C1 segment of cervical spinal cord (tissue), 14 donors: ENCODE data around the gene ATP5F1C.
A peak's percentile ranks its signal among the peaks of the same experiment; 100 is the strongest.
"Not testable (repeated sequence)": the region's sequence is repeated elsewhere in the genome, so short reads cannot be mapped to it uniquely, and the experiment has no call there.

Experiments
- DNase-seq, 14 donors: peaks; one replicate each; lab custom pipeline; 2025; lab: John Stamatoyannopoulos, UW

Gene ATP5F1C

GRCh38 chr10:7787857-7788638, at the start of gene ATP5F1C, which contains the start of gene KIN:
TSS of gene ATP5F1C (plus strand) at chr10:7788177. CDS start at chr10:7788208, 31 bp downstream.
TSS of gene KIN (minus strand) at chr10:7787993. CDS start at chr10:7787933, 60 bp downstream.
- peak; percentile 31 to 97 (median 95) for DNase-seq

DNA sequence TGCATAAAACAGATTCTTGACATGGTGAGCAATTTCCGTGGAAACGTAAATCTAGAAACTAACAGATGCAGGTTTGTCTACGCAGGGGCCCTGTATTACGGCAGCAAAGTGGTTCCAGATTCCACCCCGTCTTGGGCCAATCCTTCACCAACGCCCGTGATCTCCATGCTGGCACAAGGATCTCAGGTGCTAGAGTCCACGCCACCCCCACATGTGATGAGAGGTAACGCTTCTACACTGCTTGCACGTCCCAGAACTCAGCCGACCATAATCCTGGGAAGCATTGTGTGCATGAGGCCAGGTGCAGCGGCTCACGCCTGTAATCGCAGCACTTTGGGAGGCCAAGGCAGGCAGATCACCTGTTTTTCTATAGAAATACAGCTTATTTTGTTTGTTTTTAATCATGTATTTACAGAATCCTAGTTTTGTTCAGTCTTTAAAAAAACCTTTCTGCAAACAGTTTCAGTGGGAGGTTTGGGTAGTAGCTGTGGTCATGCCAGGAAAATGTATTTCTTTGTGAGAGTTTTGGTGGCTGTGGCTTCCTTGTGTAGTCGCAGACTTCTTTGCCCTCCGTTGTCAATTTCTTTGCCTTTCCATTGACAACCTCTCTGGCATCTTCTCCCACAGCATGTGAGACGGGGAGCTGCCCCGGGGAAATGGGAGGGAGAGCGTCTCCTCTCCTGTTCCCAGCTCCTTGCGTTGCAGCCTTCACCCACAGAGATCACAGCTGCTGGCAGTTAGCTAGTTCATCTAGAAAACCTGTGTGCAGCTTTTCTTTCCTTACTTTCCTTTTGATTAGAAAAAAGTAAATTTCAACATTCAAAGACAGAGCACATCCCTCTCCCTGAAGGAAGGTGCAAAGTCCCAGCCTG, 49.2 kb upstream of the ATP5F1C start:
- DNase-seq, result no peak

DNA sequence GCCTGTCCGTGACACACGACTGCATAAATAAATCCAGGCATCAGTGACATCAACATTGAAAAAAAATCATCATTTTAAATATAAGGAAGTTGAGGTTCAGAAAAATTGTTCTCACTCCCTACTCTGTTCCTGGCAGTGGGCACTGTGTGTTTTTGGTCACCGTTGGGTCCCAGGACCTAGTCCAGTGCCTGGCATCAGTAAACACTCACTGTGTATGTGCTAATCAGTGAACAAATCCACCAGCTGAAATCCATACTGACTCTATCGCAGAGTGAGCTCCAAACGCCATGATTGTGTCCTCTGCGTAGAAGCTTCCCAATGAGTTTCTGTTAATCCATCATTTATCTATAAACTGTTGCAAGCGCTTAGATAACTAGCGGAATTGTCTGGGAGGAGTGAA, 43.7 kb upstream of the ATP5F1C start:
- no peak for DNase-seq

DNA sequence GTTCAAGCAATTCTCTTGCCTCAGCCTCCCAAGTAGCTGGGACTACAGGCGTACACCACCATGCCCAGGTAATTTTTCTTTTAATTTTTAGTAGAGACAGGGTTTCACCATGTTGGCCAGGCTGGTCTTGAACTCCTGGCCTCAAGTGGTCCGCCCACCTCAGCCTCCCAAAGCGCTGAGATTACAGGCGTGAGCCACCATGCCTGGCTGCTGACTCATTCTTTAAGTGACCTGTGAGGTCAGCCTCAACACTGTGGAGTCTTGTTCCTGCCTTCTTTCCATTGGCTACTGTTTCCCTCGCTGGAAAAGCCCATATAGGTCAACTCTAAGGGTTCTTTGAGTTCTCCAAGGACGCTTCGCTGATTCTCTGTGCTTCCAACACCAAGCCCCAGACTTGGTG, 39.3 kb upstream of the ATP5F1C start:
- DNase-seq, result not testable (repeated sequence)

DNA sequence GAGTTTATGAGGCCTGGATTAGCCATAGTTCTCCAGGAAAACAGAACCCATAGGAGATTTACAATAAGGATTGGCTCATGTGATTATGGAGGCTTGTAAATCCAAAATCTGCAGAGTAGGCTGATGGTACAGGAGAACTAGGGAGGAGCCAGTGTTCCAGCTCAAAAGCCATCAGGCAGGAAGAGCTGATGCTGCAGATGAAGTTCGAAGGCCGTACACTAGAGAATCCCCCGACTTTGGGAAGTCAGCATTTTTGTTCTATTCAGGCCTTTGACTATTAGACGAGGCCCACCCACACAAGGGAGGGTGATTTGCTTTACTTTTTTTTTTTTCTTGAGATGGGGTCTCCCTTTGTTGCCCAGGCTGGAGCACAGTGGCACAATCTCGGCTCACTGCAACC, 37.8 kb upstream of the ATP5F1C start:
- DNase-seq, result no peak

DNA sequence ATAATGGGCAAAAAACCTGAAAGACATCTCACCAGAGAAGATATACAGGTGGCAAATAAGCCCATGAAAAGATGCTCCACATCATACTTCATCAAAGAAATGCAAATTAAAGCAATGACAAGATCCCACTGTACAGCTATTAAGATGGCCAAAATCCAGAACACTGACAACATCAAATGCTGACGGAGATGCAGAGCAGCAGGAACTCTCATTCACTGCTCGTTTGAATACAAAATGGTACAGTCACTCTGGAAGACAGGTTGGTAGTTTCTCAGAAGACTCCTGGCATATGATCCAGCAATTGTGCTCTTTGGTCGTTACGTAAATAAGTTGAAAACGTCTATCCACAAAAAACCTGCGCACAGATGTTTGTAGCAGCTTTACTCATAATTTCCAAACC, 35.7 kb upstream of the ATP5F1C start:
- DNase-seq, result no peak

DNA sequence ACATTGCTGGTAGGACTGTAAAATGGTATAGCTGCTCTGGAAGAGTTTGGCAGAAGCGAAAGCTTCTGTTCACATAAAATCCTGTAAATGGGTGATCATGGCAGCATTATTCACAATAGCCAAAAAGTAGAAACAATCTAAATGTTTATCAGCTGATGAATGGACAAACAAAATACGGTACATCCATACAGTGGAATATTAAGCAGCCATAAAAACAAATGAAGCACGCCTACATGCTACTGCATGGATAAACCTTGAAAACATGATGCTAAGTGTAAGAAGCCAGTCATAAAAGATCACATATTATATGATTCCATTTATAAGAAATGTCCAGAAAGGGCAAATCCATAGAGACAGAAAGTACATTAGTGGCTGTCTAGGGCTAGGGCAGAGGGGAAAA, 32.9 kb upstream of the ATP5F1C start:
- DNase-seq, result no peak

- peak in 1 of 14 donors; percentile 4 for DNase-seq
Observed at GRCh38 chr10:7756360-7756992, 31.5 kb upstream of the ATP5F1C start.

GRCh38 chr10:7763929-7764328, 24.0 kb upstream of the ATP5F1C start:
- no peak for DNase-seq

DNA sequence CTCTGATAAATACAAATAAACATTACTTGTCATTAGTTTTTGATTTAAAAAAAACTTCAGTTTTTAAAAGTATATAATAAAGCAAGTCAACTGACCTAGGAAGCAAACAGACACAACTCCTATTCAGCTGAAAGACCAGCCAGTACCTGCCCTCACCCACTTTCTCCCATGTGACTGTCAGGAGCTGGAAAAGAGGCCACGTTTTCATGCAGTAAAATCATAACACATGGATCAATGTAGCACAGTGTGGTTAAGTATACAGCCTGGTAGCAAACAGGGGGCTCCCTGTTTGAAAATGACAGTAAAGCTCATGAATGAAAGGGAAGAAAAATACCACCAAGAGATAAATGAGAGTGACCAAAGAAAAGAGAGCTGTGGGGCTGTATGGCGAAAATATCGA, 21.7 kb upstream of the ATP5F1C start:
- no peak for DNase-seq

GRCh38 chr10:7767209-7767608, 20.8 kb upstream of the ATP5F1C start:
- DNase-seq, result no peak

- DNase-seq, result no peak
Observed at GRCh38 chr10:7768417-7768816, 19.6 kb upstream of the ATP5F1C start.

- DNase-seq, result peak in 2 of 14 donors; percentile 15 to 81
Observed at GRCh38 chr10:7773845-7774801, 13.9 kb upstream of the ATP5F1C start.

DNA sequence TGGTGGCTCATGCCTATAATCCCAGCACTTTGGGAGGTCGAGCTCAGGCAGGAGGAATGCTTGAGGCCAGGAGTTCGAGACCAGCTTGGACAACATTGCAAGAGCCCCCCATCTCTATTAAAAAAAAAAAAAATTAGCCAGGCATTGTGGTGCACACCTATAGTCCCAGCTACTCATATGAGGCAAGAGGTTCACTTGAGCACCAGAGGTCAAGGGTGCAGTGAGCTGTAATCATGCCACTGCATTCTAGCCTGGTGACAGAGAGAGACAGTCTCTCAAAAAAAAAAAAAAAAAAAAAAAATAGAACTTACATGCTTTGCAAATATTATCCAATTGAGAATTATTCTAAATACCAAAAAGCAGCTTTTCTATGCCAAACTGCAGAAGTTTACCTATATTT, 11.2 kb upstream of the ATP5F1C start:
- no peak for DNase-seq

DNA sequence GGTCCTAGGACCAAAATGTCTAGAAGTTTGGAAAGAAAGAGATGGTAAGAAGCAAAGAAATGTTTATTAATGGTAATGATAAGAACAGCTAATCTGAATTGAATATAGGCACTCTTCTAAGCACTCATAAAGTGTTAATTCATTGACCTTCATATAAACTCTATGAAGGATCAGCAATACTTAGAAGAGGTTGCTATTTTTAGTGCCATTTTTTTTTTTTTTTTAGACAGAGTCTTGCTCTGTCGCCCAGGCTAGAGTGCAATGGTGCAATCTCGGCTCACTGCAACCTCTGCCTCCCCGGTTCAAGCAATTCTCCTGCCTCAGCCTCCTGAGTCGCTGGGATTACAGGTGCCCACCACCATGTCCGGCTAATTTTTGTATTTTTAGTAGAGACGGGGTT, 5.8 kb upstream of the ATP5F1C start:
- DNase-seq, result not testable (repeated sequence)

- no peak for DNase-seq
Observed at GRCh38 chr10:7786430-7786829, 1.5 kb upstream of the ATP5F1C start.

- DNase-seq, result no peak
Observed at GRCh38 chr10:7787150-7787856, 674 bp upstream of the ATP5F1C start.

DNA sequence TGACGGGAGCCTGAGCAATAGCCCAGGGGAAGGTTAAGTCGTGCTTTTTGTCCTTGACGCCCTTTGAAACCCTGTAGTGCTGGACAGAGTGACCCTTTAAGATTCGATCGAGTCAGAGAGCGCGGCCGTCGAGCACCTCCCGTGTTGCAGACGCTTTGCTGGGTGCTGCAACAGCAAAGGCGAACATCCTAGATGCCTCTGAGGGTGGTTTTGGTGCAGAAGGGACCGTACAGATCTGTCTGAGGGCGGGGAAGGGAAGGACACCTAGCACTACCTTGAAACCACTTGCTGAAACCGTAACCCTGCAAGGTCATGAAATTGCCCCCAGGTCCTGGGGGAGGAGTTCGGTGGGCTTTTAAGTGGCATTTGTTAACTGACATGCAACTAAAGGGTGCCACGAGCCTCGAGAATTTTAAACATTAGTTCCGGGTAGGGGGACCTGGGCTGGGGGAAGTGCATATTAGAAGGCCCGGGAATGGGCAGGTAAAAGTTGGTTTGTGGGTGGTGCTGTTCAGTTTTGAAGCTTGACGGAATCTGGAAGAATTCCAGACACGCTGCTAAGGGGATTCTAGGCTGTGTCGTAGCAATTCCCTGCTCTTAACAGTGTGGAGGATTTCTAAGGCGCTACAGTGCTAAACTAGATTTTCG, 786 bp downstream of the ATP5F1C start:
- DNase-seq, result peak in 1 of 14 donors; percentile 62

- DNase-seq, result no peak
Observed at GRCh38 chr10:7789390-7789789, 1.4 kb downstream of the ATP5F1C start.

DNA sequence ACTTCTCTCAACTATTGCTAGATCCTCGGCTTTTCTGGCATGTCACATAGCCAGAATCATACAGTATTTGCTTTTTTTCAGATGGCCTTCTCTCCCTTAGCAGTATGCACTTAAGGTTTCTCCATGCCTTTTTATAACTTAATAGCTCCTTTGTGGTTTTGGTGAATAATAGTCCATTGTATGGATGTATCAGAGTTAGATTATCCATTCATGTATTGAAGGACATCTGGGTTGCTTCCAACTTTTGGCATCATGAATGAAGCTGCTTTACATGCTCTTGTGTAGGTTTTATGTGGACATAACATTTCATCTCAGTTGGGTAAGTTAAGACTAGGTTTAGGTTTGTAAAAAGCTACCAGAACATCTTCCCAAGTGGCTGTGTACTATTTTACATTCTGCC, 4.6 kb downstream of the ATP5F1C start:
- DNase-seq, result no peak
